GM18511 (cell line): Measurements from ENCODE around the gene DDX46.

Experiments
- ATAC-seq: cut with Tn5 transposase; IDR thresholded peaks from one replicate; pipeline ENCODE4 v1.9.1; 2021; ENCODE audit warnings: mild to moderate bottlenecking, moderate library complexity; ENCODE audit not compliant: unreplicated experiment

Gene DDX46

GRCh38 chr5:134777366-134777765, 18.8 kb downstream of the DDX46 start:
- ATAC-seq: no peak

- ATAC-seq: no peak
These were observed 25.8 kb downstream of the DDX46 start for GRCh38 chr5:134784241-134784920.

- ATAC-seq: no peak
These were observed 26.5 kb downstream of the DDX46 start for GRCh38 chr5:134784946-134785620.

DNA sequence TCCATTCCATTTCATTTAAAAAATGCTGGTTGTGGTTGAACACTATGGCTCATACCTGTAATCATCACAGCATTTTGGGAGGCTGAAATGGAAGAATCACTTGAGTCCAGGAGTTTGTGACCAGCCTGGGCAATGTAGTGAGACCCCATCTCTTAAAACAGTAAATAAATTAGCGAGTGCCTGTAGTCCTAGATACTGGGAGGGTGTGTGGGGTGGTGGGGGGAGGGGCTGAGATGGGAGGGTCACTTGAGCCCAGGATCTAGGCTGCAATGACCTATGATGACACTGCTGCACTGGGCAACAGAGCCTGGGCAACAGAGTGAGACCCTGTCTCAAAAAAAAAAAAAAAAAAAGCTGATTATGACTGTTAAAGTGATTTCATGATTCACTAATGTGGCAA, 29.1 kb downstream of the DDX46 start:
- ATAC-seq: no peak

DNA sequence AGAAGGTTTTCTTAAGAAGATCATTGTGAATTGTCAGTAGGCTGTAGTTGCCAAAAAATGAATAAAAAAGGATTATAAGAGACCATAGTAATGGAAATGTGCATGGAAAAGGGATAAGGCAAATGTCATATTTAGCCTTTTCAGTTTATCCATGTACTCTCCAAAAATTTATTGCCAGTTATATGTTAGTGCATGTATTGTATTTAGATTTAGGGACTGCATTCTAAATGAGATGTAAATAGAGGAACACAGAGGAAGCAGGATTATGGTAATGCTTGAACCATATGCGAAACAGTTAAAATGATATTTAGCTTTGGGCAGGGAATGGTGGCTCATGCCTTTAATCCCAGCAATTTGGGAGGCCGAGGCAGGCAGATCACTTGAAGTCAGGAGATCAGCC, 33.0 kb downstream of the DDX46 start:
- ATAC-seq: no peak

- no peak for ATAC-seq
These were observed 33.7 kb downstream of the DDX46 start for GRCh38 chr5:134792286-134792685.

- no peak for ATAC-seq
These were observed 34.5 kb downstream of the DDX46 start for GRCh38 chr5:134793111-134793510.

DNA sequence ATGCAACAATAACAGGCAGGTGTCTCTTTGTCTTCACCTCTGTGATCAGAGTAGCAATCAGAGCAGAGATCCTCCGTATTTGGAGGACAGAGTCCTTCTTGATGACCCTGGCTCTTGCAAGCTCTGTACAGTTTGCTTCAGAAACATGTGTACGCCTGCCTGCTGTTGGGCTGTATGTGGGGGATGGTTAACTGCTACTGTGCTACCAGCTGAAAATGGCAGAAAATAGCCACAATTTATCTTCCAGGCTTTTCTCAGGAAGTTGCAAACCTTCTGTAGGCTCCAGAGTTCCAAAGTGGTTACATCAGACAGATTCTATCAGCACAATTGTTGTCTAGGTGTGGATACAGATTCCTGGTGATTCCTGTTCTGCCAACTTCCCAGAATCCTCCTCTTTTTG, 35.5 kb downstream of the DDX46 start:
- no peak for ATAC-seq

DNA sequence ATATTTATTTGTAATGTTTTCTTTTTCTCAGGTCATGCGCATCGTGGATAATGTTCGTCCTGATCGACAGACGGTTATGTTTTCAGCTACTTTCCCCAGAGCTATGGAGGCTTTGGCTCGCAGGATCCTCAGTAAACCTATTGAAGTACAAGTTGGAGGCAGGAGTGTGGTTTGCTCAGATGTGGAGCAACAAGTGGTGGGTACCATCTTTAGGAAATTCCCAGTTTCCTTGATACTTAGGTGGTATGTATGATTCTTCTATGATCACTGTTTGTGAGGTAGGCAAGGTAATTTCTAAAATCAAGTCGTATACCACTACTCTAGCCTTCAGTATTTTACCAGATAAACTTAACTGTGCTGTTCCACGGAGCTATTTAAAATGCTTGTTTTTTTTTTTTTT, 36.2 kb downstream of the DDX46 start:
- no peak for ATAC-seq

DNA sequence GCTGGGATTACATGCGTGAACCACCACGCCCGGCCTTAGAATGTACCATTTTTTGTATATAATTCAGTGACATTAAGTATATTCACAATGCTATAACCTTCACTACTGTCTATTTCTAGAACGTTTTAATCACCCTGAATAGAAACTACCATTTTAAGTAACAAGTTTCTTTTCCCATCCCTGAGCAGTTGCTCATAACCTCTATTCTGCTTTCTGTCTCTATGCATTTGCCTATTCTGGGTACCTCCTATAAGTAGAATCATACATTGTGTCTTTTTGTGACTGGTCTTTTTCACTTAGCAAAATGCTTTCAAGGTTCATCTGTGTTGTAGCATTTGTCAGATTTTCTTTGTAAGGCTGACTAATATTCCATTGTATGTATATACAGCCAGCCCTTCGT, 39.9 kb downstream of the DDX46 start:
- ATAC-seq: no peak

- ATAC-seq: no peak
These were observed 45.2 kb downstream of the DDX46 start for GRCh38 chr5:134803821-134804220.

- peak; percentile 30 for ATAC-seq
These were observed 54.8 kb downstream of the DDX46 start for GRCh38 chr5:134813407-134813806.

DNA sequence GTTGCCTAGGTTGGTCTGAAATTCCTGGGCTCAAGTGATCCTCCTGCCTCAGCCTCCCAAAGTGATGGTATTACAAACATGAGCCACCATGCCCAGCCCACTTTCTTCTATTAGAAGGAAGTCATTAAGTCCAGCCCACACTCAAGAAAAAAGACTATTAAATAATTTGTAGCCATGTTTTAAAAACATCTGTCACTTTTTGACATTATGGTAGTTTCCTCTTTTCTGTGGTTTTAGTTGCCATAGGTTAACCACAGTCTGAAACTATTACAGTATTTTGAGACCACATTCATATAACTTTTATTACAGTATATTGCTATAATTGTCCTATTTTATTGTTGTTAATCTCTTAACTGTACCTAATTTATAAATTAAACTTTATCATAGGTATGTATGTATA, 55.2 kb downstream of the DDX46 start:
- peak; percentile 73 for ATAC-seq

DNA sequence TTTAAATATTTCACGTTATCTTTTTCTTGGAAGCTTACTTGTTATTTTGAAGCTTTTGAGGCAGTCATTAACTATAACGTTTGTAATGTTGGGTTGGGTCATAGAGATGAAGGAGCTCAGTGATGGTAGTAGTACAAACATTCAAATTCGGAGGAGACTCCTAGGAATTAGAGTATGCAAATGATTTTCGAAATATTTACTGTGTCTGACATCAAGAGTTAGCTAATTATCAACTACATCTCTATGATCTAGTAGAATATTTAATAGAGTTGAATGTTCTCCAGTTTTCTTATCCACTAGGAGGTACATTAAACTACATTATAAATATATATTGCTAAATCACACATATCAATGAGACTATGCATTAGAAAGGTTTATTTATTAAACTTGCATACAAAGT, 58.4 kb downstream of the DDX46 start:
- ATAC-seq: no peak

GRCh38 chr5:134818776-134819175, 60.2 kb downstream of the DDX46 start:
- no peak for ATAC-seq

- ATAC-seq: no peak
These were observed 60.9 kb downstream of the DDX46 start for GRCh38 chr5:134819407-134819963.

DNA sequence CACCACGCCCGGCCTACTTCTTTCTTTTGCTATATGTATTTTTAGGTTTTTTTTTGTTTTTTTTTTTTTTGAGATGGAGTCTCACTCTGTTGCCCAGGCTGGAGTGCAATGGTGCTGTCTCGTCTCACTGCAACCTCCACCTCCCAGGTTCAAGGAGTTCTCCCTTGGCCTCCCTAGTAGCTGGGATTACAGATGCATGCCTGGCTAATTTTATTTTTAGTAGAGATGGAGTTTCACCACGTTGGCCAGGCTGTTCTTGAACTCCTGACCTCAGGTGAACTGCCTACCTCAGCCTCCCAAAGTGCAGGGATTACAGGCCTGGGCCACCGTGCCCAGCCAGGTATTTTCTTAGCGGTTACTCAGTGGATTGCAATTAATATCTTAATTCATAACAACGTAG, 63.3 kb downstream of the DDX46 start:
- no peak for ATAC-seq

DNA sequence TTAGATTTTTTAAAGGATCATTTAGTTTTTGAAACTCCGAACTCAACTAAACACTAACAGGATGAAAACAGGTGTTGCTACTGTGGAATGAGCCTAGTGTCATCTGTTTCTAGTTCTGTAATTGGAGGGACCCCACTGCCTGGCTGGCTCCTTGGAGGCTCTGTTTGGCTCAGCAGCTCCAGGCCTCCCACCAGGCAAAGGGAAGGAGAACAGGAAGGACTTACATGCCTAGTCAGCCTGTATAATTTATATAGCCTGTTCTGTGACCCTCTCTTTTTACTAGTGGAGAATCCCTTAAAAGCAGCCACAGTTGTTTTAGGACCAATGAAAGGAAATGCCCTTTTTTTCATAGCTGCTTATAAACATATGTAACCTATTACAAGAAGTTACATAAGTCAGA, 66.1 kb downstream of the DDX46 start:
- no peak for ATAC-seq

- no peak for ATAC-seq
These were observed 66.6 kb downstream of the DDX46 start for GRCh38 chr5:134825212-134825611.

- no peak for ATAC-seq
These were observed 74.9 kb downstream of the DDX46 start for GRCh38 chr5:134833340-134834032.

DNA sequence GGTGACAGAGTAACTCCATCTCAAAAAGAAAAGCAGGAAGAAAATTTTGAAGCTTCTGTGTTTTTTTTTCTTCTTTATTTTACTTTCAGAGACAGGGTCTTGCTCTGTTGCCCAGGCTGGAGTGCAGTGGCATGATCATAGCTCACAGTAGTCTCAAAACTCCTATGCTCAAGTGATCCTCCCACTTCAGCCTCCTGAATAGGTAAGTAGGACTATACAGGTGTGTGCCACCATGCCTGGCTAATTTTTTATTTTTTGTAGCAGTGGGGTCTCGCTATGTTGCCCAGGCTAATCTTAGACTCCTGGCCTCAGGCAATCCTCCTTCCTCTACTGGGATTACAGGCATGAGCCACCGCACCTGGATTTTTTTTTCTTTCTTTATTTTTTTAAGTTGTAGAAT, 77.0 kb downstream of the DDX46 start:
- no peak for ATAC-seq
